ENCODE measurements around the gene ARHGAP11A.

The ARHGAP11A gene

GRCh38 chr15:32679298-32679690, 64.0 kb downstream of the ARHGAP11A start:
- ATAC-seq (replicated peaks; ENCODE audit: extremely low read depth, poor library complexity, severe bottlenecking) (no peak), DNase-seq (ENCODE audit: low spot score in 2 of 2) (no peak)
- Mint-ChIP-seq H3K27ac (ENCODE audit: low read depth) (no peak overlapping the region), H3K9me3 (no peaks in the 10 kb centered on the region), H3K4me1 (no peaks in the 10 kb centered on the region), H3K4me3 (no peak overlapping the region), H3K27me3 (no peaks in the 10 kb centered on the region), H3K36me3 (ENCODE audit: insufficient read depth) (peaks cover 1% of the 10 kb centered on the region)

DNA sequence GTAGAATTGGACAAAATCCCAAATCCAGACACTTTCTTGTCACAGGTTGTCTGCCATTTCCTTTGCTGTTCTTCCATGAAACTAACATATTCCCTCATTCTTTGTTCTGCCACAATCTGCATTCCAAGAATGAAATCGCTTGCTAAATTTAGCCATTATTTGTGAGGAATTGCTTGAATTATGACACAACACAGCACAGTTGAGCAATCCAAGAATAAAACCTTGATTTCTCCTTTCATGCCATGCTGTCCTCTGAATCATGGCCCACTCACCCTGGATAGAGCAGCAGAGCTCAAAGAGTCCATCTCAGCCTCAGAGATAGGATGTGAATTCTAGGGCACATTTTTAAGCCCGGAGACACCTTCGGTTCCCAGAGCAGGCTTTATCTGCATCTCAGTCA, 67.3 kb downstream of the ARHGAP11A start:
- DNase-seq (ENCODE audit: low spot score in 2 of 2): no peak

DNA sequence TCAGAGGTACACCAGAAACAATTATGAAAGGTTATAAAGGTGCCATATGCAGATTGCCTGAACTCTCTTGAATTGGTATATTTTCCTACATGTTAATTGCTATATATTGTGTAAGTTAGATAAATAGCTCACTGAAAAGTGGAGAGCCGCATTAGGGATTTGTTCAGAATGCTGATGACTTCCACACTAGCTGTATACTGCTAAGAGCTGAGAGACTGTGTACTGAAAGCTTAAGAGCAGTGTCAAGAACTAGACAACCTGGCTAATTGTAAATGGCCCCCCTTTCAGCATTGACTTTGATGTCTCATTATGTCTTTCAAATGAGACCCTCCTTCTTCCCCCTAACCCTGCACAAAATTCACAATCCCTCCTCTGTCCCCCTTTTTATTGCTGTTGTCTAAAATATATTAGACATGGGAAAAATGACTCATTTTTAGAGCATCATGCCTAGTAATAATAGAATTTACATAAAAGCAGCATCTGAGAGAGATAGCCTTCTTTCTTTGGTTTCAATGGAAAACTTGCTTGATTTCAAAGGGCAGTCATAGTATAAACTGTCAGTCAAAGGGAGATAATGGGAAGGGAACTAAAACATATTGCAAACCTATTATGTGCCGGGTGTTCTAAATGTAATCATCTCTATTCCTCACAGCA, 67.8 kb downstream of the ARHGAP11A start:
- Mint-ChIP-seq H3K27me3 (no peaks in the 10 kb centered on the region), H3K27ac (ENCODE audit: low read depth) (no peak overlapping the region), H3K9me3 (no peaks in the 10 kb centered on the region), H3K4me1 (no peaks in the 10 kb centered on the region), H3K4me3 (no peak overlapping the region), H3K36me3 (ENCODE audit: insufficient read depth) (no peaks in the 10 kb centered on the region)
- DNase-seq (ENCODE audit: low spot score in 2 of 2): no peak
- no peak for ATAC-seq (replicated peaks; ENCODE audit: extremely low read depth, poor library complexity, severe bottlenecking)

More for the DNA sequence above, 67.3 kb downstream of the ARHGAP11A start:
- no peaks in the 10 kb centered on the region for H3K4me1 Mint-ChIP-seq
- ATAC-seq (replicated peaks; ENCODE audit: extremely low read depth, poor library complexity, severe bottlenecking): no peak
- no peaks in the 10 kb centered on the region for H3K27me3 Mint-ChIP-seq
- H3K9me3 Mint-ChIP-seq: no peaks in the 10 kb centered on the region
- no peak overlapping the region for H3K4me3 Mint-ChIP-seq
- H3K27ac Mint-ChIP-seq (ENCODE audit: low read depth): no peak overlapping the region
- no peaks in the 10 kb centered on the region for H3K36me3 Mint-ChIP-seq (ENCODE audit: insufficient read depth)

- Mint-ChIP-seq H3K27ac (ENCODE audit: low read depth) (no peak overlapping the region), H3K4me1 (no peaks in the 10 kb centered on the region), H3K36me3 (ENCODE audit: insufficient read depth) (no peaks in the 10 kb centered on the region), H3K9me3 (no peaks in the 10 kb centered on the region), H3K4me3 (no peak overlapping the region), H3K27me3 (no peaks in the 10 kb centered on the region)
- ATAC-seq (replicated peaks; ENCODE audit: extremely low read depth, poor library complexity, severe bottlenecking) (no peak), DNase-seq (ENCODE audit: low spot score in 2 of 2) (no peak)
Measured at GRCh38 chr15:32683906-32684584, 68.7 kb downstream of the ARHGAP11A start.

GRCh38 chr15:32685576-32685975, 70.3 kb downstream of the ARHGAP11A start:
- H3K36me3 Mint-ChIP-seq (ENCODE audit: insufficient read depth): no peaks in the 10 kb centered on the region
- no peak overlapping the region for H3K27ac Mint-ChIP-seq (ENCODE audit: low read depth)
- ATAC-seq (replicated peaks; ENCODE audit: extremely low read depth, poor library complexity, severe bottlenecking): no peak
- no peak for DNase-seq (ENCODE audit: low spot score in 2 of 2)
- no peak overlapping the region for H3K4me3 Mint-ChIP-seq
- no peaks in the 10 kb centered on the region for H3K4me1 Mint-ChIP-seq
- no peaks in the 10 kb centered on the region for H3K9me3 Mint-ChIP-seq
- no peaks in the 10 kb centered on the region for H3K27me3 Mint-ChIP-seq

DNA sequence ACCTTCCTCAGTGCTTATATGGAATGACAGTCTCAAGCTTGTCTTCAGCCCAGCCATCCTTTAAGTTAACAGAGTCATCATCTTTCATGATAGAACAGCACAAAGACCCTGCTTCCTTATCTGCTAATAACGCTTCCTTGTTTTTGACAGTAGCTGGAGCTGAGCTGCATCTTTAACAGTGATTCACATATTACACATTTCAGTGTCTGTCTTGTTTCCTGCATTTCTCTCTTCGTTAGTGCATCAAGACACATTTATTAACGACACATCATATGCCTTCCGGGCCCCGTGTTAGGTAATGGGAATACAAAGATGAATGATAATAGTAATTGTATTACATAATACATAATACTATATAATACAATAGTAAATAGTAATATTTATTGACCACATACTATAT, 72.3 kb downstream of the ARHGAP11A start:
- DNase-seq (ENCODE audit: low spot score in 2 of 2) (no peak), ATAC-seq (replicated peaks; ENCODE audit: extremely low read depth, poor library complexity, severe bottlenecking) (no peak)
- no peaks in the 10 kb centered on the region for H3K4me1 Mint-ChIP-seq
- H3K36me3 Mint-ChIP-seq (ENCODE audit: insufficient read depth): no peaks in the 10 kb centered on the region
- no peaks in the 10 kb centered on the region for H3K9me3 Mint-ChIP-seq
- H3K4me3 Mint-ChIP-seq: no peak overlapping the region
- H3K27me3 Mint-ChIP-seq: no peaks in the 10 kb centered on the region
- no peak overlapping the region for H3K27ac Mint-ChIP-seq (ENCODE audit: low read depth)

- H3K4me1 Mint-ChIP-seq: no peaks in the 10 kb centered on the region
- H3K4me3 Mint-ChIP-seq: no peak overlapping the region
- DNase-seq (ENCODE audit: low spot score in 2 of 2) (no peak), ATAC-seq (replicated peaks; ENCODE audit: extremely low read depth, poor library complexity, severe bottlenecking) (no peak)
- H3K36me3 Mint-ChIP-seq (ENCODE audit: insufficient read depth): no peaks in the 10 kb centered on the region
- H3K27ac Mint-ChIP-seq (ENCODE audit: low read depth): no peak overlapping the region
- no peaks in the 10 kb centered on the region for H3K9me3 Mint-ChIP-seq
- no peaks in the 10 kb centered on the region for H3K27me3 Mint-ChIP-seq
Measured at GRCh38 chr15:32688151-32688639, 72.9 kb downstream of the ARHGAP11A start.

Data from central memory CD8-positive, alpha-beta T cell (primary cell).